ENCODE results near the gene RELA.
"Not testable (repeated sequence)": the region's sequence is repeated elsewhere in the genome, so short reads cannot be mapped to it uniquely, and the experiment has no call there.

The RELA gene

DNA sequence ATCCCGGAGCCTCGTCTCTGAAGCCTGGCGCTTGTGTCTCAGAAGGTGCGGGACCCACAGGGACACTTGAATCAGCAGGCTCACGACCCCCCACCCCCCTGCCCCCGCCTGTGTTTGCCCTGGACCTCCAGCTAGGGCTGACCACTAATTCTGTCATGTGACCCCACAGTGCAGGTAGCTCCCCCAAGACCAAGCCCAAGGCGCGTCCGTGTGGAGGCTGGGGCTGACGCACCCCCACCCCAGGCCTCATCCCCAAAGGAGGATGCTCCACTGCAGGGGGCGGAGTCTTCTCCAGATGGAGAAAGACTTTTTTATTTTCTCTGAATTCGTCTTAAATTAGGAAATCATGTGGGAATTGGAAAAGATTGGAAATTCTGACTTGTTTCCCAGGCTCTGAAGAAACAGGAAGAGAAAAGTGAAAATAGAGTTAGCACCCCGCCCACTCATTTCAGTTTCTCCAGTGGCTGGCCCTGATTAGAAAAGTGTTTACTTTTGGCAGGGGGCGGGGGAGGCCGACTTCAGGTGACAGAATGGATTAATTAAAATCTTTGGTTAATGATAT lies 1.0 kb upstream of the RELA start:
- no peak for DNase-seq

DNA sequence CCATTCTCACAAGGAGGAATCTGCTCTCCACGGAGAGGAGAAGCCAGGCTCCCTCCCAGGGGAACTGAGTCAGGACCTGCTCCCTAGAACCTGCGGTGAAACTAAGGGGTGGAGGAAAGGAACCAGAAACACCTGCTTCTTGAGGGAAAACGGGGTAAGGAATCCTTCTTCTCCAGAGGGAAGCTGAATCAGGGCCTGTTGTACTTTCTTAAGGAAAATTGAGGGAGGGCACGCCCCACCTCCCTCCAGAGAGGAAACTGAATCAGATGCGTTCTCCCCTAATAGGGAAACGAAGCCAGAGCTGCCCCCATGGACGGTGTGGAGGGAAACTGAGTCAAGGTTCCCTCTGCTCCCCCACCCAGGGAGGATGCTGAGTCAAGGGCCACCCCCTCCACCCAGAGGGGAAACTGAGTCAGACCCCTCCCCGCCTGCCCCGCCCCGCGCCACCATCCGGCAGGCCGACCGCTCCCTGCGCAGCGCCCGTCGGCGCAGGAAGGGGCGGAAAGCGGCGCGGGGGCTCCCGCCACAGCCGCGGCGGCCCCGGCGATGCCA lies 393 bp downstream of the RELA start:
- DNase-seq, result no peak

DNA sequence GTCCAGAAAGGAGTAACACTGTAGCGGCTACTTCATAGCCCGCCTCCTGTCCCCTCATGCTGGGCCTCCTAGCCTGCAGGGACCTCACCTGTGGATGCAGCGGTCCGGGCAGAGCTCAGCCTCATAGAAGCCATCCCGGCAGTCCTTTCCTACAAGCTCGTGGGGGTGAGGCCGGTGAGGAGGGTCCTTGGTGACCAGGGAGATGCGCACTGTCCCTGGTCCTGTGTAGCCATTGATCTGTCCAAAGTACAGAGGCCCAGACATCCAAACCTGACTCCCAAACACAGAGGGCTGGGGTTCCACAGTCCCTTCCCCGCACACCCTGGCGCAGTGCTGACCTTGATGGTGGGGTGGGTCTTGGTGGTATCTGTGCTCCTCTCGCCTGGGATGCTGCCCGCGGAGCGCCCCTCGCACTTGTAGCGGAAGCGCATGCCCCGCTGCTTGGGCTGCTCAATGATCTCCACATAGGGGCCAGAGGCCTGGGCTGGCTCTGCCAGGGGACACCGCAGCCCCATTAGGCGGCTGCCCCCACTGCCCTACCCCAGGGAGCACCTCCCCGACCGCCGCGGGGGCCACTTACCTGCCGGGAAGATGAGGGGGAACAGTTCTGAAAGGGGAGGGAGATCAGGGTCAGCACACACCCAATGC lies 993 bp downstream of the RELA start:
- DNase-seq, result no peak

DNA sequence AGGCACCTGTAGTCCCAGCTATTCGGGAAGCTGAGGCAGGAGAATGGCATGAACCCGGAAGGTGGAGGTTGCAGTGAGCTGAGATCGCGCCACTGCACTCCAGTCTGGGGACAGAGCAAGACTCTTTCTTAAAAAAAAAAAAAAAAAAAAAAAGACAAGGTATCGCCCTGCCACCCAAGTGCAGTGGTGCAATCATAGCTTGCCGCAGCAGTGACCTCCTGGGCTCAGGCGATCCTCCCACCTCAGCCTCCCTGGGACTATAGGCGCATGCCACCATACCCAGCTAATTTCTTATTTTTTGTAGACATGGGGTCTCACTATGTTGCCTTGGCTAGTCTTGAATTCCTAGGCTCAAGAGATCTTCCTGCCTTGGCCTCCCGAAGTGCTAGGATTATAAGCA lies 1.8 kb downstream of the RELA start:
- not testable (repeated sequence) for DNase-seq

DNA sequence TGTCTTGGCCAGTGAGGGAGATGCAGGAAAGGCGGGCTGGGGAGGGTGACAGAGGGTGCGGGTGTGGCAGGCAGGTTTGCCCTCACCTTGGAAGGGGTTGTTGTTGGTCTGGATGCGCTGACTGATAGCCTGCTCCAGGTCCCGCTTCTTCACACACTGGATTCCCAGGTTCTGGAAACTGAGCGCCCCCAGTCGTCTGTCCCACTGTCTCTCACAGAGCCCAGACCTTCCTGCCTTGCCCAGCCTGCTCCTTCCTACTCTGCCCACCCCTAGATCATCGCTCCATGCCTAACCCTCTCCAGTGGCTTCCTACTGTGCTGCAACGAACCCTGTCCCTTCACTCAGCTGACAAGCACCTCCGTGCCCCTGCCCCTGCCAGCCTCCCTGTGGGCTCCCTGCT lies 2.7 kb downstream of the RELA start:
- DNase-seq, result no peak

DNA sequence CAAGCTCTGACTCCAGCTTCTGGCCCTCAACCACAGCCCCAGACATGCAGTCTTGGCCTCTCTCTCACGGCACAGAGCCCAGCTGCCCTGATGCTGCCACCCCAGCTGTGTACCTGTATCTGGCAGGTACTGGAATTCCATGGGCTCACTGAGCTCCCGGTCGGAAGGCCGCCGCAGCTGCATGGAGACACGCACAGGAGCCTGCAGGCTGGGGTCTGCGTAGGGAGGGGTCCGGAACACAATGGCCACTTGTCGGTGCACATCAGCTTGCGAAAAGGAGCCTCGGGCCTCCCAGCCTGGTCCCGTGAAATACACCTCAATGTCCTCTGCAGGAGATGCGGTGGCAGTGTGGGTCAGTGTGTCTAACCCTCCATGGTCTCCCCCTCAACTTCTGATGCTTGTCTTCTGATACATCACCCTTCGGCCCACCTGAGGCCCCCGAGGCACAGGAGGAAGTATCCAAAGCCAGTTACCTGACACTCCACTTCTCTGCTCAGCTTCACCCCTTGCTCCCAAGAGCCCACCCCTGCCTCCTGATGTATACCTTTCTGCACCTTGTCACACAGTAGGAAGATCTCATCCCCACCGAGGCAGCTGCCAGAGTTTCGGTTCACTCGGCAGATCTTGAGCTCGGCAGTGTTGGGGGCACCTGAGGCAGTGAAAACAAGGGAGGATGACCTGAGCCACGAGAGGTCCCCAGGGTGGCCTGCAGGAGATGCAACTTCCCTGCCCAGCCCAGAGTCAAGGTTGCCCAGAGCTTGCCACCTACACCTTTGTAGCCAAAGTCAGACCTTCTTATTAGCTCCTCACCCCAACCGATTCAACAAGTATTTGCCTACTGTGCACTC lies 4.3 kb downstream of the RELA start:
- no peak for DNase-seq

- DNase-seq, result no peak
These were observed 5.3 kb downstream of the RELA start for GRCh38 chr11:65657426-65657825.

DNA sequence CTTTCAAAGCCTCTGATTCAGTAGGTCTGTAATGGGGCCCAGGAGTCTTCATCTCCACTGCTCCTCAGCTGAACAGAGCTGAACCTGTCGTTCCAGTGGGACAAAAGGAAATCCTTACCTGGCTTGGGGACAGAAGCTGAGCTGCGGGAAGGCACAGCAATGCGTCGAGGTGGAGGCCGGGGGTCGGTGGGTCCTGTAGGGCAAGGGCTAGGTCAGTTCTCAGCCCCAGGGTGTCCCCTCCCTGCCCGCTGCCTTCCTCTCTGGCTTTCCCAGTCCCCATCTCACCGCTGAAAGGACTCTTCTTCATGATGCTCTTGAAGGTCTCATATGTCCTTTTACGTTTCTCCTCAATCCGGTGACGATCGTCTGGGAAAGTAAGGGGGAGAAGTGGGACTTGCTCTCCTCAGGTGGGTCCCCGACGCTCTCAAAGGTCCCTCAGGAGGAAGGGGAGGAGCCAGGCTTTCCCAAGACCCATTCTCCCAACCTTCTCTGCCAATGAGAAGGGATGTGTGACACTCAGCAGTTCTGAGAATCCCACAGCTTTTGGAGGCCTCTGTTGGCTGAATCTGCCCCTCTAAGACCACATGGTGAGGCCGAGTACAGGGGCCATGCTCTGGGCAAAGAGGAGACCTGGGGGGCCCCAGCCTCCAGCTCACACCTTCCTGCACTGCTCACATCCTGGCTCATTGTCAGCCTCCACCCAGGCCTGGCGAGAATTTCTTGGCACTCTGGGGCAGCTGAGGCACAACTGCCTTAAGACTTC lies 7.0 kb downstream of the RELA start:
- DNase-seq, result no peak

GRCh38 chr11:65654375-65655349 lies 8.1 kb downstream of the RELA start:
- no peak for DNase-seq

DNA sequence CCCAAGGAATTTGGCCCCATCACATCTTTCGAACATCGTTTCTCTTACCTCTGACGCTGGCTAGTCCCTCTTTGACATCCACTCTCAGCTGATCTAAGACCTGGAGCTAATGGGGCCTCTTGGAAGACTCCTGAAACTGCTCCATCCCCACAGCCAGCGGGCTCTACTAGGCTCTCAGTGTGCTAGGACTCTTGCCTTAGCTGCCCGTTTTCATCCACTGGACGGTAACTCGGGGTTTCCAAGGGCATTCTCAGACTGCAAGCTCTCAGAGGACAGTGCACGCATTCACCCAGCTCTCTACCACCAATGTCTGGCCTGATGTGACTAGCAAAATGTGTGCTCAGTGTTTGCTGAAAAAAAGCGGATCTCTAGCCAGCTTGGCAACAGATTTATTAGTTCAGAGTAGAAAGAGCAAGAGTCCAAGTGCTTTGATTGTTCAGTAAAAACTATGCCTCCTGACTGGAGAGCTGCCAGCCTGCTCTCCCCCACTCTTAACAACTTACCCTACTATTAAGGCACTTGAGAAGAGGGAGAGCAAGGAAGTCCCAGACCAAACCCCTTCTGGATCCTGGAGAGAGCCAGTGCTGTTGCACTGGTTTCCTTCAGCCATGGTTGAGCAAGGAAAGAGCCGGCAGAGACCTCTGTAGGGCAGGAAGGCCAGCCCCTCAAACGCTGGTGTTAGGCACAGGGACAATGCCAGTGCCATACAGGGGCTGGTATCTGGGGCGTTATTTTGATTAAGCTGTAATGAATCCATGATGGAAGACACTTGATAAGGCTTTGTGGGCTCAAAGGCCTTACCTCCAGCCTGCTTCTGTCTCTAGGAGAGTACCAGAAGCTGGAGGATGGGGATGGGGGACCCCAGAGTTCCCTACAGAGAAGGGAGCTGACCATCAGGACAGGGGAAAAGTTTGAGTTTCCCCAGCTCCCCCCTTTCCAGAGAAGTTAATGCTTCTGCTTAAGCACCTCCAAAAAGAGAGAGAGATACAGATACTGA lies 9.2 kb downstream of the RELA start:
- no peak for DNase-seq

DNA sequence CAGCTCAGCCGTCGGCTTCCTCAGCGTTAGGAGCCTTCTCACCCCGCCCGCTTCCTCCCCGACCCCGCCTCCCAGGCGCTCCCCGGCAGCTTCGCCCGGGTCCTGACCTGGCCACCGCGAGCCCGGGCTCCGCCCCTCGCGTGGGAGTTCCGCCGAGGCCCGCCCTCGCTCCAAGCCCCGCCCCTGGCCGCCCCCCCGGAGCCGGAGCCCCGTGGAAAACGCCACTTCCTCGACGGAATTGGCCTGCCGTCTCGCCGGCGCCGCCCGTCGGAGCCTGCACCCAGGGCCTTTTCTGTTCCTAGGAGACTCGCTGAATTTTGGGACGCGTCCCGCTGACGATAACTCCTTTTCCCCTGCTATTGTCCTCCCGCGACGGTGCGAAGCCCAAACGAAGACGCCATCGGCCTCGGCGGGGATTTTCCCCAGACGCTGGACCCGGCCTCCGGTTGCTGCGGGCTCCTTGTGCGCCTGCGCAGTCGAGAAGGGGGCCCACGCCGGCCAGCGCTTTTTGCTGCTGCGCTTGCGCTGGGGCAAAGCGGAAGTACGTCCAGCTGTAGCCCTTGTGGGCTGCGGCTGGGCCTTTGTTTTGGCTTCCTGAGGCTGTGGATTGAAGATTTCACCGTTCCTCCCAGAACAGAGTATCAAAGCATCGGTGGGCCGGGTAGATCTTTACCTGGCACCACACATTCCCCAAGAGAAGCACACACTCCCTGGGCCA lies 10.0 kb downstream of the RELA start:
- peak; percentile 94 for DNase-seq

- DNase-seq, result no peak
These were observed 10.9 kb downstream of the RELA start for GRCh38 chr11:65651589-65652510.

DNA sequence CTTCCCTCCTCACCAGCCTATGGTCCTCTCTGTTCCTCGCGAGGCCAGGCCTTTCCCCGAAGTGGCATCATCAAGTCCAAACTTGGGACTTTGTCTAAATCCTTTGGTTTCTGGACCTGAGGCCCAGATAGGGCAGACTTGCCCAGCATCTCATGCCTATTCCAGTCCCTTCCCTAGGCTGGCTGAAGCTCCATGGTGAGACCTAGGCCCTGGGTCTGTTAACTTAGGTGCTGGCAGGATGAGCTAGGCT lies 11.5 kb downstream of the RELA start:
- no peak for DNase-seq

DNA sequence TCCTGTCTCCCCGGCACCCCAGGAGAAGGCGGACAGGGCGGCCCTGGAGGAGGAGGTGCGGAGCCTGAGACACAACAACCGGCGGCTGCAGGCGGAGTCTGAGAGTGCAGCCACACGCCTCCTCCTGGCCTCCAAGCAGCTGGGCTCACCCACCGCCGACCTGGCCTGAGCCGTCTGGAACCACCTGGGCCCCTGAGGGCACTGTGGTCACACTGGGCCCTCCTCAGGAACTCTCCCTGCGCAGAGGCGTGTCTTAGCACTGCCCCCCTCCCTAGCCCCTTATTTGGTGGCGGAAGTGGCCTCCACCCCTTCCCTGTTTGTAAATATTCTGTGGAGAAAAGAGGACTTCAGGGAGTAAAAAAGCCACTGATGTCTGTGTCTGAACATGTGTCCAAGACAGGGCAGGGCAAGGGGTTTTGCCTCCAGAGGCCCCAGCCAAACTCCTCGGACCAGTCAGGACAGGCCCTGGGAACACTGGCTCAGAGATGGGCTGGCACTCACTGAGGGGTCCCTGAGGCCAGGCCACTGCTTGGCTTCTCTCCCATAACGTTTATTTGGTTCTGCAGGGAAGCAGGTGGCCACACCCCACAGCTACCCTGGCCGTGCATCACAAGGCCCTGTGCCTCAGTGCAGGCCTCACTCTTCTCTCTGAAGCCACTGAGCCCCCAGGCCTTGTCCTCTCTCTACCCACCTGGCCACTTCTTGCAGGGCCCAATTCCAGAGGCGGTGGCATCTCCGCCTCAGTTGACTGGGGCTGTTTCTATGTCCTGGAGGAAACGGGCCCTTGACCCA lies 12.0 kb downstream of the RELA start:
- no peak for DNase-seq

GRCh38 chr11:65649656-65650546 lies 12.8 kb downstream of the RELA start:
- DNase-seq, result no peak

DNA sequence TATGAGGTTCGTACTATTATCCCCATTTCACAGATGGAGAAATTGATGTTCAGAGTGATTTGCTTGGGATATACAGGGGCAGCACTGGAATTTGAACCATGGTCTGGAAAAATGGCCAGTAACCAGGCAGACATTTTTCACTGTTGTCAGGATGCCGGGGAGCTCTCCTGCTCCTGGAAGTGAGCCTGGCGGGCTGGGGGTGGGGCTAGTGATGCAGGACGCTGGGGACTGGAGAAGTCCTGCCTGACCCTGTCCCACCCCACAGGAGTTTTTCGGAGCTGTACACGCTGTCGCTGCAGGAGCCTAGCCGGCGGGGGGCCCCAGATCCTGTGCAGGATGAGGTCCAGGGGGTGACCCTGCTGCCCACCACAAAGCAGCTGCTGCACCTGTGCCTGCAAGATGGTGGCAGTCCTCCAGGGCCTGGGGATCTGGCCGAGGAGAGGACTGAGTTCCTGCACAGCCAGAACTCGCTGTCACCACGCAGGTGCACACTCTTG lies 13.7 kb downstream of the RELA start:
- no peak for DNase-seq
